ENCODE results near the gene AAGAB. TPM values are rescaled to one million over a fixed set of nuclear protein-coding genes. Genes with fewer than 3 reads are reported as not detected.
"Not testable (repeated sequence)": the region's sequence is repeated elsewhere in the genome, so short reads cannot be mapped to it uniquely, and the experiment has no call there.

Gene AAGAB, protein sequence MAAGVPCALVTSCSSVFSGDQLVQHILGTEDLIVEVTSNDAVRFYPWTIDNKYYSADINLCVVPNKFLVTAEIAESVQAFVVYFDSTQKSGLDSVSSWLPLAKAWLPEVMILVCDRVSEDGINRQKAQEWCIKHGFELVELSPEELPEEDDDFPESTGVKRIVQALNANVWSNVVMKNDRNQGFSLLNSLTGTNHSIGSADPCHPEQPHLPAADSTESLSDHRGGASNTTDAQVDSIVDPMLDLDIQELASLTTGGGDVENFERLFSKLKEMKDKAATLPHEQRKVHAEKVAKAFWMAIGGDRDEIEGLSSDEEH
- 110 and 118 TPM in 2 replicates for total RNA-seq (2014; rRNA removed; shearing (Covaris generic))

DNA sequence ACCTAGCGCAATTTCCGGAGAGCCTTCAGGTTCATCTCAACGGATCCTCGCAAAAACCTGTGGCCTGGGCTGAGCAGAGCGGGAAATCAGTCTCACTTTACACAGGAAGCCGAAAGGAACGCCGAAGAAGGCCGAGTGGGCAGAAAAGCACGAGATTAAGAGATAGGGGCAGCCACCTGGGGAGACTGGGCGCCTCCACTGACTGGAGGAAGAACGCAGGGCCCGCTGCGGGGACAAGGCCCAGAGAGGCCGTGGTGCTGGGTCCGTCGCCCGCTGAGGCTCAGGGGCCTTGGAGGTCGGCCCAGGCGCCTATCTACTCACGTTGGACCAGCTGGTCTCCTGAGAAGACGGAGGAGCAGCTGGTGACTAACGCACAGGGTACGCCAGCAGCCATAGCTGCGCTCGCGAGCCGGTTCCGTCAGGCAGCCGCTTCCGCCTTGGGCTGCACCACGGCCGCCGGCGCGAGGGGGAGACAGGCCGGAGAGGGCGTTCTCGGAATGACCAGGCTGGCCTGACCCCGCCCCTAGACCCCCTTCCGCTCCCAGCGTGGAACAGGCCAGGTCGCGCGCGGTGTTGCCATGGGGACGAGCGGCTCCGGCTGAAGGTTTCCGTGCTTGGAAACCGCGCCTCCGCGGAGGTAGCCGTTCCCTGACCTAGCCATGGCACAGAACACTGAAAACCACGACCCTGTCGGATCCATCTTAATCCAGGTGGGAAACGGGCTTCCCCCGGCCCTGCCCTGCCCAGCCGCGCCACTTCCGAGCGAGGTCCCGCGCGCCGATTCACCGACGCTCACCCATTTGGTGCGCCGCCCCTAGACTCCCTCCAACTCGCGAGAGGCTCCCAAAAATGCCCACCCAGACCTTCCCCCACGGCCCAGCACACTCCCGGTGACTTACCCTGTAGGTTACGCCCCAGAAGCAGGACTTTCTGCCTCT is at the start of gene AAGAB, which contains the start of gene IQCH:
Gene AAGAB (minus strand): TSS at position 424 of the 938 bp plus-strand sequence. CDS start 30 bp downstream, at position 394.
Gene IQCH (plus strand): TSS at position 549 of the 938 bp plus-strand sequence. CDS start 111 bp downstream, at position 660.
- DNase-seq (ENCODE audit: low spot score), result peak; percentile 94
- in situ Hi-C loops (cut with HindIII; ENCODE audit: low sequenced_read_pairs), result no loop called here

DNA sequence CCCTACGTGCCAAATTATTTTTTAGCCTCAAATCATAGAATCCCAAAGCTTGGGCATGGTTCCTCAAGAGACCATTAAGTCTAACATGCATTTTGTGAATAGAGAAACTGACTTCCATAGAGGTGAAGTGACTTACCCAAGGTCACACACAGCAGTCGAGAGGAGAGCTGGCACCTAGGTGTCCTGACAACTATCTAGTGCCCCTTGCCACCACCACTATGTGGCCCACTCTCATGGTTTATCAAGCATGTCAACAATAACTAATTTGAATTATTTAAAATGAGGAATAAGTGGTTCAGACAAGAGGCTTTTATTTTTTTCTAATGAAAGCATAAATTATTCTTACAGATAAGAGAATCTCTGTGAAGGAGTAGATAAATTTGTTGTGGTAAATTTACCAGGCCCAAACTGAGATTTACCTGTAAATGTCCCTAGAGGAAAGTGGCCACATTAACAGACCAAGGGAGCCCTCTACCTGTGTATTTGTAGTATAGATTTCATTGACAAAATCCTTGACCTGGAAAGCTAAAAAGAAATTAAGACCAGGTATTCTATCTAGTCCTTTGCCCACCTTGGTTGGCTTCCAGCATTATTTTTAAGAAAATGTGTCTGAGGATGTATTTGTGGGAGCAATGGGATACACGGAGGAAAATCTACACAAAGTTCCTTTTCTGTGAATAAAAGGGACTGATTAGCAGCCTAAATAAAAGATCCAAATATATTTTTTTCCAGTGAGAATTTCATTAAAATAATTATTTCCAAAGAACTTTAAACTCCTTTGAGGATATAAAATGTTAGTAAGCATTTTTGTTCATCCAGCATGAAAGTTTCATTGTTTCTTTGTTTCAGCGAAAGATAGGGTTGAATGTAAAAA is 49.3 kb upstream of the AAGAB start:
- DNase-seq (ENCODE audit: low spot score), result peak; percentile 46

DNA sequence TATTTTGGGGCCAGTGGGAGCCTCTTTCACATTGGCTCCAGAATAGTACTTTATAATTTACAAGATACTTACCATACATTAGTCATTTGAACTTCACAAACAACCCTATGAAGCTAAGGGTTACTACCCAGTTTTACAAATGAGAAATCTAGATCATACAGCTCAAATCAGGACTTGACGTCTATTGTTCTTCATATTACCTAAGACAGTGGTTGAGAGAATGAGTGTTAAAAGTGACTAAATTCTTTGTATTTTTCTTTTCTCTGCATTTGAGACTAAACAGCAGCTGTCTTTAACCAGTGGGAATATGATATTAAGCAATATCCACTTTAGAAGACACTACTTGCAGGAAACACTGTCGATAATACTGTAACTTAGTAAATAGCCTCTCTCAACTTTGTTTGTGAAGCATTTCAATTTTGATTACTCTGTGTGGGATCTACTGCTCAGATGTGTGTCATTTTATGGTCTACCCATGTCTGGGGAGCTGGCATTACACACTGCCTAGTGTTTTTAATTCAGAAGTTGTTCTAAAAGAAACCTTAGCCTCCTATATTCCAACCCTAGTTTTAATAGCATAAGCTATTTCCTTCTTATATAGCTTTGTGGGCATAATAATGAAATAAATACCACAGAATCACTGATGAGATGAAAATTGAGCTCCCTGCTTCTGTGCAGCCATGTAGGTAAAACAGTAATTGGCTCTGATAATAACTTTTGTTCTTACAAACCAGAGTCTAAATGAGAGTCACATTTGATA is 46.0 kb upstream of the AAGAB start:
- in situ Hi-C loops (cut with HindIII; ENCODE audit: low sequenced_read_pairs), result no loop called here
- no peak for DNase-seq (ENCODE audit: low spot score)

More for the DNA sequence above, 49.3 kb upstream of the AAGAB start:
- in situ Hi-C loops (cut with HindIII; ENCODE audit: low sequenced_read_pairs), result no loop called here

DNA sequence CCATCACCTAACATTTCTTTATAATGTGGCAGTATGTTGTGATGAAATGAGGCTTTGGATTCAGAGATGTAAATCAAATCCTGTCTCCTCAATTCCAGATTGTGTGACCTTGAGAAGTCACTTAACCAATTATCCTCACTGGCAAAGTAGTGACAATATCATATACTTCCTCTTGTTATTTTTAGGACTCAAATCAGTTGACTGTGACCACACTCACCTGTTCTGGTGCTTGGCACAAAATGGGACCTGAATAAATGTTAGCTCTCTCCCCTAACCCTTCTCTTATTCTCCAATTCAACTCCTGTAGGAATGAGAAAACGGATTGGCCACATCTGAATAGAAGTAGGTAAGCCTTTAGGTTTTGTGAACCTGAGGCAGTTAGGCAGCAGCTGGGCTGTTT is 42.2 kb upstream of the AAGAB start:
- DNase-seq (ENCODE audit: low spot score), result no peak
- in situ Hi-C loops (cut with HindIII; ENCODE audit: low sequenced_read_pairs), result no loop called here

DNA sequence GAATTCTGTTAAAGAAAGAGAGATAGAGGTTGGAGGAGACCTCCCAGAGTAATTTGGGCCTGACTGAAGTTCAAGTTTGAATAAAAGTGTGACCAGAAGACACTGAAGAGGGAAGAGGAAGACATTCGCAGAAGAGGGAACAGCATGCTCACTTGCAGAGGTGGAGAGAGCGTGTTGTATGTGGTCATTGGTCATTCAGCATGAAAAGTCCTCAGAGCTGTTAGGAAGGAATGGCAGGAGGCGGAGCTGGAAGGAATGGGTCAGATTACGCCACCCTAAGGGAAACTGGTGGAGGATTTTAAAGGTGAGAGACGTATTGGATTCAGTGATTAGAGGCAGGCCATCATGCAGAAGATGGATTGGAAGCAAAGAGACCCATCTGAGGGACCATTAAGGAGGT is 41.7 kb upstream of the AAGAB start:
- in situ Hi-C loops (cut with HindIII; ENCODE audit: low sequenced_read_pairs), result no loop called here
- no peak for DNase-seq (ENCODE audit: low spot score)

DNA sequence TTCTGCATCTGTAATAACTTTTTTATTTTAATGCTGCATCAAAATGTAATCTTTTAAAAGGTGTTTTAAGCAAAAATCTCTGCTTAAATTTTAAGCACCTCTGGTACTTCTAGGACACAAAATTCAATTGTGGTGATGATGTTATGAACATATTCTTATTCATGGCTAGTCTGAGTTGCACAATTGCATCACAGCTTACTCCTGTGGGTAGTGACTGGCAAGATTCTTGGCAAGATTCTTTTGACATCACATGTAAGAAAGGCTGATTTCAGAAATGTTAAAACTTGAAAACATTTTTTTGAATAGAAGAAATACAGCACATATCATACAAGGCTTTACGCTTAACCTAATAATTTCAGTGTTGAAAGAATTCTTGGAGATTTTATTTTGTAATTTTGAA is 35.9 kb upstream of the AAGAB start:
- in situ Hi-C loops (cut with HindIII; ENCODE audit: low sequenced_read_pairs), result no loop called here
- no peak for DNase-seq (ENCODE audit: low spot score)

DNA sequence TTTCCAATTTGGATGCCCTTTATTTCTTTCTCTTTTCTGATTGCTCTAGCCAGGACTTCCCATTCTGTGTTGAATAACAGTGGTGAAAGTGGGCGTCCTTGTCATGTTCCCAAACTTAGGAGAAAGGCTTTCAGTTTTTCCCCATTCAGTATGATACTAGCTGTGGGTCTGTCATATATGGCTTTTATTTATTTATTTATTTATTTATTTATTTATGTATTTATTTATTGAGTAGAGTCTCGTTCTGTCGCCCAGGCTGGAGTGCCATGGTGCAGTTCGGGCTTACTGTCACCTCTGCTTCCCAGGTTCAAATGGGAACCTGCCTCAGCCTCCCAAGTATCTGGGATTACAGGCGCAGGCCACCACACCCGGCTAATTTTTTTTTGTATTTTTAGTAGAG is 31.9 kb upstream of the AAGAB start:
- DNase-seq (ENCODE audit: low spot score); in situ Hi-C loops (cut with HindIII; ENCODE audit: low sequenced_read_pairs): not testable (repeated sequence)

DNA sequence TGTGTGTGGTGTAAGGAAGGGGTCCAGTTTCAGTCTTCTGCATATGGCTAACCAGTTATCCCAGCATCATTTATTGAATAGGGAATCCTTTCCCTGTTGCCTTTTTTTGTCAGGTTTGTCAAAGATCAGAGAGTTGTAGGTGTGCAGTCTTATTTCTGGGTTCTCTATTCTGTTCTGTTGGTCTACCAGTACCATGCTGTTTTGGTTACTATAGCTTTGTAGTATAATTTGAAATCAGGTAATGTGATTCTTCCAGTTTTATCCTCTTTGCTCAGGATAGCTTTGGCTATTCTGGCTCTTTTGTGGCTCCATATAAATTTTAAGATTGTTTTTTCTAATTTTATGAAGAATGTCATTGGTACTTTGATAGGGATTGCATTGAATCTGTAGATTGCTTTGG is 31.2 kb upstream of the AAGAB start:
- in situ Hi-C loops (cut with HindIII; ENCODE audit: low sequenced_read_pairs); DNase-seq (ENCODE audit: low spot score): not testable (repeated sequence)

DNA sequence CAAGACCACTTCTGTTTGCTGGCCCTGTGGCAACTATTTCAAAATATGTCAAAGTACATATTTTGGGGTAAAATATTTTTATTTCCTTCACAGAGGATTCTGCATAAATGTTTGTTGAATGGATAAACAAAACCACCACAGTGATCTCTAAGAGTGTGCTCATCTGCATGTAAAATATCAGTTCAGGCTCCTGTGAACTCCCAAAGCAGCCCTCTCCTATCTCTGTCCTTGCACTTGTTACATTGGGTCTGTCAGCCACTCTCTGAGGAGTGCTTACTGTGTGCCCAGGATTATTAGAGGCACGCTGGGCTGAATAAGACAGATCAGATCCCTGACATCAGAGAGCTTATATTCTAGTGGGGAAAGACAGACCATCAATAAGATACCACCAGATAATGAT is 27.3 kb upstream of the AAGAB start:
- no peak for DNase-seq (ENCODE audit: low spot score)
- in situ Hi-C loops (cut with HindIII; ENCODE audit: low sequenced_read_pairs), result no loop called here

DNA sequence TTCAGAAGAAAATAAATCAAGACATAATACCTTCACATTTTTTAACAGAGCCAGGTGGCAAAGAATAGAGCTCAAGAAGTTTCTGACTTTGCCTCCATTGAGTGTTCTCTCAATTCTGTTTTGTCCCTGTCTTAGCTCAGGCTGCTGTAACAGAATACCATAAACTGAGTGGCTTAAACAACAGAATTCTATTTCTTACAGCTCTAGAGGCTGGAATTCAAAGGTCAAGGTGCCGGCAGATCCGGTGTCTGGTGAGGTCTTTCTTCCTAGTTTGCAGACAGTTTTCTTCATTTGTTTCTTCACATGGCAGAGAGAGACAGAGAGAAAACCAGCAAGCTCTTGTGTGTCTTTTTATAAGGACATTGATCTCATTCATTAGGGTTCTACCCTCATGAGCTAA is 25.8 kb upstream of the AAGAB start:
- DNase-seq (ENCODE audit: low spot score), result no peak
- in situ Hi-C loops (cut with HindIII; ENCODE audit: low sequenced_read_pairs), result no loop called here

DNA sequence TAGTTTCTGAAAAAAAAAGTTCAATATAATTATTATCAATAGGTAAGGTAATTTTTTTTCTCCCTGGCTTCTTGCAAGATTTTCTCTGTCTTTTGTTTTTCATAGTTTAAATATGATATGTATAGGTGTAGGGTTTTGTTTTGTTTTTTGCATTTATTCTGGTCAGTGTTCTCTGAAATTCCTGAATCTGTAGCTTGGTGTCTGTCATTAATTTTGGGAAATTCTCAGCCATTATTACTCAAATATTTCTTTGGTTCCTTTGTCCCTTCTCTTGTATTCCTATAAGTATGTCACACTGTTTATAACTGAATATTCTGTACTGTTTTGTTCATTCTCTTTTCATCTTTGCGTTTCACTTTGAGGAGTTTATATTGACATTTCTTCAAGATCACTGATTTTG is 22.2 kb upstream of the AAGAB start:
- no peak for DNase-seq (ENCODE audit: low spot score)
- in situ Hi-C loops (cut with HindIII; ENCODE audit: low sequenced_read_pairs), result no loop called here

DNA sequence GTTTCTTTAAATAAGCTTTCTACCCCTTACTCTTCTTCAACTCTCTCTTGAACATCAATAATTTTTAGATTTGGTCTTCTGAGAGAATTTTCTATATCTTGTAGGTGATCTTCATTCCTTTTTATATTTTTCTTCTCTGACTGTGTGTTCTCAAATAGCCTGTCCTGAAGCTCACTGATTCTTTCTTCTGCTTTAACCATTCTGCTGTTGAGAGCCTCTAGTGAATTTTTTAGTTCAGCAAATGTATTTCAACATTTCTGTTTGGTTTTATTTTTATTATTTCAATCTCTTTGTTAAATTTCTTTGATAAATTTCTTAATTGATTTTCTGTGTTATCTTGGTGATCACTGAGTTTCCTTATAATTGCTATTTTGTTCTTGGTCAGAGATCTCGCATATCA is 19.8 kb upstream of the AAGAB start:
- DNase-seq (ENCODE audit: low spot score), result no peak
- in situ Hi-C loops (cut with HindIII; ENCODE audit: low sequenced_read_pairs), result no loop called here

DNA sequence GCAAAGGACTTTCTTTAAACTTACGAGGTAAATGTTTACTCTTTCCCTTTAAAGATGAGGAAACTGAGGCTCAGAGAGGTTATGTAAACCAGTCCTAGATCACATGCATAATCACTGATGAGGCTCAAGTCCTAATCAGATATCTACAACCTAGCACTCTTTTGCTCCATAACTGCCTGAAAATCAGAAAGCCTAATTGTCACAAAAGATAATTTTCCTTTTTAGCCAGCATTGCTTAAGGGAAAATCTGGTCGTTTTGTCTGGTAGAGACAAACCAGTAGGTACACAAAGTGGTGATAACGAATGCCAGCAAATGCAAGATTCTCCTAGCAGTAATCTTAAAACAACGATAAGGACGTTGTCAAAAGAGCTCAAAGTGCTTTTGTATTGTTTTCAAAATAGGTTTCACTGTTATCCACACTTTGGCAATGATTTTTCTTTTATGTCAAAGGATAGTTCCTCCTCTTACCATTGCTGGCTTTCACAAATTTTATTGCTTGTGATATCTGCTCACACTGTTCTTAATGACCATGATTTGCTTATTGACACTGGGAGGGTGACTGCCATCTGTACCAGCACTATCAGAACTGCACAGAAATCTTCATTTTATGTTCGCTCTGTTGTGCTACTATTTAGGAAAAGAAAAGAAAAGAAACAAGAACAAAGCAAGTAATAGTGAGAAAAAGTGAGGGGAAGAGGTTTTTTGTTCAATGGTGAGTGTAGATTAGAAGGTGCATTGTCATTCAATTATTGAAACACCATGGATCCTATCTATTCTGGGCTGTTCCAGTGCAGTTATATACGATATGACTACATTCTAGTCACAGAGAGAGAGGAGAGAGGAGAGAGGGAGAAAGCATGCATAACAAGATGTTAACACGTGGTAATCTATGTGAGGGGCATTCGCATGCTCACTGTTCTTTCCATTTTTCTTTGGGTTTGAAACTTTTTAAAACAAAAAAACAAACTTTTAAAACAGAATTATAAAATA is 13.8 kb upstream of the AAGAB start:
- no peak for DNase-seq (ENCODE audit: low spot score)
- in situ Hi-C loops (cut with HindIII; ENCODE audit: low sequenced_read_pairs), result no loop called here

DNA sequence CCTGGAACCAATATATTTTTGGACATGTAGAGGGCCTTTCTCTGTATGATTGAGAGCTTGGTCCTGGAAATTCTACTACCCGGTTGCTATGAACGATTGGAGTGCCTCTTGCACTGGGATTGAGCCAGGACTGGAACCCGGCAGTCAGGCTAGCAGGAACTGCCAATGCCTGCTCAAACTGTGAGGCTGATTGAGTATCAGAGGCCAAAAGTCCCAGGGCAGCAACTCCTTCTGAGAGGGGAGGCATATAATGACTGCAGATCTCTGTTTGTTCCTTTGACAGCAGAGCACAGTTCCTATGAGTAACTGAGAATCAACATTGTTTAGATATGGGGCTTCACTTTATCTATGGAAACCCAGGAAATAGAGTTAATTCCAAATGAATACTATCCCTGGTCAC is 13.0 kb upstream of the AAGAB start:
- in situ Hi-C loops (cut with HindIII; ENCODE audit: low sequenced_read_pairs), result no loop called here
- no peak for DNase-seq (ENCODE audit: low spot score)

DNA sequence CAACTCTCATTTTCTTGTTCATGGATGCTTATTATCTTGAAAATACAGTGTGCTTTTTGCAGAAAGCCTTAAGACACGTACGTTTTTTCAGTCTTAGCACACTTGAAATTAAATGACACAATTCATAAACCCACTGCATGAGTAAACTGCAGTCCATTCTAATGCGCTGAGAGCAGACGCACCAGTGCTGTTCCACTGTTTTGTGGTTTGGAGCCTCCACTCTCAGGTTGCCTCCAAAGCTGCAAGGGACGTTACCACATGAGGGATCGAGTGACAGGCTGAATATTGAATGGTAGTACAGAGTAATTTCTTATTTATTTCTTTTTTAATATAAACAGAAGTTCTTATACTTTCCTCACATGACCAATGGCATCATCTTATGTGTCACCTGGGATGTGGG is 12.4 kb upstream of the AAGAB start:
- in situ Hi-C loops (cut with HindIII; ENCODE audit: low sequenced_read_pairs), result no loop called here
- no peak for DNase-seq (ENCODE audit: low spot score)

DNA sequence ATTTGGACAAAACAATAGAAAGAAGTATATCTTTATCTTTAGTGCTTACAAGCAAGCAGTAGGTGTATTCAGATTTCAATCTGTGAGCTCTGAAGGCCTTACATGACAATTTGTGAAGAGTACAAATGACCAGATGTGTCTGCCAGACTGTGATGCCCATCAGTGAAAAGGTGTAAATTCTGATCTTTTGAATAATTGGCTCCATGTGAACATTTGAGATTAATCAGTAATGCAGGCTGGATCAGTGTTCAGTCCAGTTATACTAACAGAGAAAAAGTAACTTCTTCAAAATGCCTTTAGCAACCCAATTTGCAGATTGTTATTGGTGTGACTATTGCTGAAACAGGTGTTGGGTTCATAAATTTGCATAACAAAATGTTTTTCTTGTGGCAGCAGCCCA is 5.3 kb upstream of the AAGAB start:
- DNase-seq (ENCODE audit: low spot score), result no peak
- in situ Hi-C loops (cut with HindIII; ENCODE audit: low sequenced_read_pairs), result no loop called here

DNA sequence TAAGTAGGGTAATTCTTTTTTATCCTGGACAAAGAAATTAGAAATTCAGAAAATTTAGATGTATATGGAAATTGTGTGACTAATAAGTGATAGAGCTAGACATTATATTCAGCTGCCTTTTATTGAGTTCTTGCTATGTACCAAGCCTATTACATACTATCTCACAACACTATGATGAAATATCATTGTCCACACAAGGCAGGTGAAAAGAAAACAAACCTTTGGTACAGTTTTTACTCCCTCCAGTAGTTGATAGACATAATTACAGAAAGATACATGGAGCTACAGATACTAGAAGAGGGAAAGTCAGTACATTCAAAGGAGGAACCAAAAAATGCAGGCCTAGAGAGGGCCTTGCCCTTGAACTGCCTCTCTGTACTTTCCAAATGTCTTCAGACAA is 4.9 kb upstream of the AAGAB start:
- in situ Hi-C loops (cut with HindIII; ENCODE audit: low sequenced_read_pairs), result no loop called here
- DNase-seq (ENCODE audit: low spot score), result no peak
